DOHH2 (cell line): ENCODE measurements around the gene KNG1.

Source experiments
- EZH2phosphoT487 ChIP-seq: fragments of 200-600 bp; sonication (generic); IDR thresholded peaks from 2 replicates; pipeline ENCODE4 v1.6.1; 2017; ENCODE audit warnings: borderline replicate concordance, mild to moderate bottlenecking, antibody characterized with exemption, low read length, moderate library complexity, mixed read lengths
- TF ChIP-seq, protein P1 (sequence below): fragments of 200-600 bp; sonication (generic); IDR thresholded peaks from one replicate; pipeline ENCODE4 v1.5.1; 2014; ENCODE audit warnings: antibody characterized with exemption, mild to moderate bottlenecking, low read depth, low read length; ENCODE audit not compliant: poor library complexity, severe bottlenecking

DNA sequence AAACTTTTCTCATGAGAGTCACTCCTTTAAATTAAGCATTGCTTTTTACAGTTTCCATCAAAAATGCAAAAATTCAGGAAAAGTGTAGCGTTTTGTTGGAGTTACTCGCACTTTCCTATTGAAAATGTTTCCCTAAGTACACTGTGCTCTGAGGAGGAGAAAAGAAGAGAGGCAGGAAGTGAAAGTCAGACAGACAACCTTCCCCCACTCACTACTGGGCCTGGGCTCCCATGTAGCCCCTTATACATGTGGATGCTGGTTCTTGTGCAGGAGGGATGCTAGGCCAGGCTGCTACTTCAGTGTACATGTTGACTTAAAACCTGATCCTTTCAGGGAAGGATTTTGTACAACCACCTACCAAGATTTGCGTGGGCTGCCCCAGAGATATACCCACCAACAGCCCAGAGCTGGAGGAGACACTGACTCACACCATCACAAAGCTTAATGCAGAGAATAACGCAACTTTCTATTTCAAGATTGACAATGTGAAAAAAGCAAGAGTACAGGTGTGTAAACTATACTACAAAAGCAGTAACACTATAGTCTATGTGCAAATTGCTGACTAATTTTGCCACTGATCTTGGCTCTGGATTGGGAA, 15.1 kb downstream of the KNG1 start:
- TF ChIP-seq, protein P1, sequence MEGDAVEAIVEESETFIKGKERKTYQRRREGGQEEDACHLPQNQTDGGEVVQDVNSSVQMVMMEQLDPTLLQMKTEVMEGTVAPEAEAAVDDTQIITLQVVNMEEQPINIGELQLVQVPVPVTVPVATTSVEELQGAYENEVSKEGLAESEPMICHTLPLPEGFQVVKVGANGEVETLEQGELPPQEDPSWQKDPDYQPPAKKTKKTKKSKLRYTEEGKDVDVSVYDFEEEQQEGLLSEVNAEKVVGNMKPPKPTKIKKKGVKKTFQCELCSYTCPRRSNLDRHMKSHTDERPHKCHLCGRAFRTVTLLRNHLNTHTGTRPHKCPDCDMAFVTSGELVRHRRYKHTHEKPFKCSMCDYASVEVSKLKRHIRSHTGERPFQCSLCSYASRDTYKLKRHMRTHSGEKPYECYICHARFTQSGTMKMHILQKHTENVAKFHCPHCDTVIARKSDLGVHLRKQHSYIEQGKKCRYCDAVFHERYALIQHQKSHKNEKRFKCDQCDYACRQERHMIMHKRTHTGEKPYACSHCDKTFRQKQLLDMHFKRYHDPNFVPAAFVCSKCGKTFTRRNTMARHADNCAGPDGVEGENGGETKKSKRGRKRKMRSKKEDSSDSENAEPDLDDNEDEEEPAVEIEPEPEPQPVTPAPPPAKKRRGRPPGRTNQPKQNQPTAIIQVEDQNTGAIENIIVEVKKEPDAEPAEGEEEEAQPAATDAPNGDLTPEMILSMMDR: no peak
- no peak for TF ChIP-seq EZH2phosphoT487
